HepG2 (cell line): ENCODE results near the gene SIRT7. TPM values are rescaled to one million over a fixed set of nuclear protein-coding genes. Genes with fewer than 3 reads are reported as not detected.
A peak's percentile ranks its signal among the peaks of the same experiment; 100 is the strongest.

Source experiments
- CBFB ChIP-seq: sonication (generic); formaldehyde crosslinking; IDR thresholded peaks from 2 replicates; pipeline ENCODE4 v1.4.0; 2020; ENCODE audit warnings: missing genetic modification reagents
- HIVEP1 ChIP-seq: sonication (generic); formaldehyde crosslinking; IDR thresholded peaks from 2 replicates; pipeline ENCODE4 v1.4.0; 2020; ENCODE audit warnings: mild to moderate bottlenecking, missing genetic modification reagents
- NCOA5 ChIP-seq: sonication (generic); formaldehyde crosslinking; IDR thresholded peaks from 2 replicates; pipeline ENCODE4 v1.4.0; 2020; ENCODE audit warnings: missing genetic modification reagents
- SMYD3 ChIP-seq: sonication (generic); formaldehyde crosslinking; IDR thresholded peaks from 2 replicates; pipeline ENCODE4 v1.8.1; 2023; ENCODE audit warnings: mild to moderate bottlenecking, missing genetic modification reagents
- SRSF4 ChIP-seq: fragments of 200-400 bp; formaldehyde crosslinking; IDR thresholded peaks from one replicate; pipeline ENCODE4 v1.6.1; 2018; ENCODE audit warnings: mild to moderate bottlenecking, low read depth, low read length, moderate library complexity; ENCODE audit not compliant: poor library complexity, severe bottlenecking
- TCF12 ChIP-seq, 2 experiments: fragments of 450-650 bp in 1 of 2; sonication (generic) in 1 of 2; formaldehyde crosslinking in 1 of 2; IDR thresholded peaks; 2 replicates each; pipeline versions ENCODE4 v1.6.1 to v1.8.0; 2017 to 2022; ENCODE audit warnings: antibody characterized with exemption in 1 of 2, mild to moderate bottlenecking in 1 of 2, missing genetic modification reagents in 1 of 2, moderate library complexity in 1 of 2
- TFDP1 ChIP-seq: IDR thresholded peaks from 2 replicates; pipeline ENCODE4 v1.6.1; 2016; ENCODE audit warnings: missing compliant biosample characterization, missing genetic modification reagents, borderline replicate concordance
- ZBTB21 ChIP-seq: sonication (generic); formaldehyde crosslinking; IDR thresholded peaks from 2 replicates; pipeline ENCODE4 v1.4.0; 2020; ENCODE audit warnings: missing genetic modification reagents
- ZNF407 ChIP-seq: sonication (generic); formaldehyde crosslinking; IDR thresholded peaks from one replicate; pipeline ENCODE4 v1.5.1; 2020; ENCODE audit warnings: mild to moderate bottlenecking, missing genetic modification reagents; ENCODE audit errors: not compliant biosample characterization
- ZNF556 ChIP-seq: sonication (generic); formaldehyde crosslinking; IDR thresholded peaks from 2 replicates; pipeline ENCODE4 v1.4.0; 2020; ENCODE audit warnings: mild to moderate bottlenecking, missing genetic modification reagents, borderline replicate concordance
- ZNF747 ChIP-seq: sonication (generic); formaldehyde crosslinking; IDR thresholded peaks from 2 replicates; pipeline ENCODE4 v1.8.1; 2023; ENCODE audit warnings: missing genetic modification reagents, mild to moderate bottlenecking, borderline replicate concordance
- ZNF776 ChIP-seq: sonication (generic); formaldehyde crosslinking; IDR thresholded peaks from 2 replicates; pipeline ENCODE4 v1.4.0; 2020; ENCODE audit warnings: mild to moderate bottlenecking, missing genetic modification reagents
- polyA plus RNA-seq, 8 experiments: library from polyadenylated mRNA; depleted of rRNA in 3 of 8; stranded (reverse) in 7 of 8; unstranded in 1 of 8; fragments of >200 nt; fragmentation: Illumina TruSeq in 4 of 8; extraction: Trizol in 4 of 8; gene quantifications; 2 replicates each; pipeline versions ENCODE4 v1.2.1 to v1.2.3, GENCODE V29; 2011 to 2016; ENCODE audit warnings: low read depth in 4 of 8, missing spikeins in 1 of 8, mixed read lengths in 1 of 8; ENCODE audit not compliant: insufficient read depth in 1 of 8
- total RNA-seq, 5 experiments: library from RNA; depleted of rRNA; stranded (reverse); fragments of >200 nt; fragmentation: Illumina TruSeq; extraction: Trizol; gene quantifications; 2 replicates each; pipeline ENCODE4 v1.2.3, GENCODE V29; 2016; ENCODE audit warnings: low read depth in 1 of 5
- TF ChIP-seq, protein P1 (sequence below): sonication (generic); formaldehyde crosslinking; IDR thresholded peaks from 2 replicates; pipeline ENCODE4 v1.4.0; 2020; ENCODE audit warnings: missing genetic modification reagents

Gene SIRT7
- total and polyA plus RNA-seq, 2 of the 13 experiments (the other 11 are each of a cell fraction or from before 2014, with no cell fraction given), result 8.3 to 24.8 TPM

GRCh38 chr17:81917565-81918332, at the start of gene SIRT7 (continued):
- TF ChIP-seq, protein P1, sequence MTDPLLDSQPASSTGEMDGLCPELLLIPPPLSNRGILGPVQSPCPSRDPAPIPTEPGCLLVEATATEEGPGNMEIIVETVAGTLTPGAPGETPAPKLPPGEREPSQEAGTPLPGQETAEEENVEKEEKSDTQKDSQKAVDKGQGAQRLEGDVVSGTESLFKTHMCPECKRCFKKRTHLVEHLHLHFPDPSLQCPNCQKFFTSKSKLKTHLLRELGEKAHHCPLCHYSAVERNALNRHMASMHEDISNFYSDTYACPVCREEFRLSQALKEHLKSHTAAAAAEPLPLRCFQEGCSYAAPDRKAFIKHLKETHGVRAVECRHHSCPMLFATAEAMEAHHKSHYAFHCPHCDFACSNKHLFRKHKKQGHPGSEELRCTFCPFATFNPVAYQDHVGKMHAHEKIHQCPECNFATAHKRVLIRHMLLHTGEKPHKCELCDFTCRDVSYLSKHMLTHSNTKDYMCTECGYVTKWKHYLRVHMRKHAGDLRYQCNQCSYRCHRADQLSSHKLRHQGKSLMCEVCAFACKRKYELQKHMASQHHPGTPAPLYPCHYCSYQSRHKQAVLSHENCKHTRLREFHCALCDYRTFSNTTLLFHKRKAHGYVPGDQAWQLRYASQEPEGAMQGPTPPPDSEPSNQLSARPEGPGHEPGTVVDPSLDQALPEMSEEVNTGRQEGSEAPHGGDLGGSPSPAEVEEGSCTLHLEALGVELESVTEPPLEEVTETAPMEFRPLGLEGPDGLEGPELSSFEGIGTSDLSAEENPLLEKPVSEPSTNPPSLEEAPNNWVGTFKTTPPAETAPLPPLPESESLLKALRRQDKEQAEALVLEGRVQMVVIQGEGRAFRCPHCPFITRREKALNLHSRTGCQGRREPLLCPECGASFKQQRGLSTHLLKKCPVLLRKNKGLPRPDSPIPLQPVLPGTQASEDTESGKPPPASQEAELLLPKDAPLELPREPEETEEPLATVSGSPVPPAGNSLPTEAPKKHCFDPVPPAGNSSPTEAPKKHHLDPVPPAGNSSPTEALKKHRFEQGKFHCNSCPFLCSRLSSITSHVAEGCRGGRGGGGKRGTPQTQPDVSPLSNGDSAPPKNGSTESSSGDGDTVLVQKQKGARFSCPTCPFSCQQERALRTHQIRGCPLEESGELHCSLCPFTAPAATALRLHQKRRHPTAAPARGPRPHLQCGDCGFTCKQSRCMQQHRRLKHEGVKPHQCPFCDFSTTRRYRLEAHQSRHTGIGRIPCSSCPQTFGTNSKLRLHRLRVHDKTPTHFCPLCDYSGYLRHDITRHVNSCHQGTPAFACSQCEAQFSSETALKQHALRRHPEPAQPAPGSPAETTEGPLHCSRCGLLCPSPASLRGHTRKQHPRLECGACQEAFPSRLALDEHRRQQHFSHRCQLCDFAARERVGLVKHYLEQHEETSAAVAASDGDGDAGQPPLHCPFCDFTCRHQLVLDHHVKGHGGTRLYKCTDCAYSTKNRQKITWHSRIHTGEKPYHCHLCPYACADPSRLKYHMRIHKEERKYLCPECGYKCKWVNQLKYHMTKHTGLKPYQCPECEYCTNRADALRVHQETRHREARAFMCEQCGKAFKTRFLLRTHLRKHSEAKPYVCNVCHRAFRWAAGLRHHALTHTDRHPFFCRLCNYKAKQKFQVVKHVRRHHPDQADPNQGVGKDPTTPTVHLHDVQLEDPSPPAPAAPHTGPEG (CRISPR knock-in tag), result no peak
- peak; percentile 79 for TF ChIP-seq SRSF4
- no peak for TF ChIP-seq CBFB (CRISPR knock-in tag)
- TF ChIP-seq SMYD3, result no peak
- no peak for TF ChIP-seq ZNF747 (CRISPR knock-in tag)
- TF ChIP-seq TFDP1 (CRISPR knock-in tag), result peak; percentile 44; the same call in 1 of the 2 replicates
- TF ChIP-seq TCF12 (IDR thresholded peaks at IDR 0.05), result no peak
- peak; percentile 51; the same call in 1 of the 2 replicates for TF ChIP-seq TCF12 (CRISPR knock-in tag; IDR thresholded peaks at IDR 0.05)
- no peak for TF ChIP-seq NCOA5 (CRISPR knock-in tag)
- TF ChIP-seq ZNF556 (CRISPR knock-in tag), result peak; percentile 56; the same call in 1 of the 2 replicates
- no peak for TF ChIP-seq ZNF407 (CRISPR knock-in tag)
- no peak for TF ChIP-seq ZBTB21 (CRISPR knock-in tag)
- peak; percentile 78 for TF ChIP-seq ZNF776
- TF ChIP-seq HIVEP1 (CRISPR knock-in tag), result no peak
